Heart left ventricle (tissue), 13 donors: ENCODE results near the gene KIF11.

Experiments used
- POLR2A ChIP-seq, 2 donors: fragments of 450-650 bp; IDR thresholded peaks; one replicate each; pipeline ENCODE4 v1.6.1; 2017; ENCODE audit warnings: antibody characterized with exemption in 2 of 2, mild to moderate bottlenecking in 2 of 2, moderate library complexity in 2 of 2
- TF ChIP-seq, protein P1 (sequence below), 12 donors: fragments of 200-600 bp; sonication (generic) in 4 of 12; IDR thresholded peaks; one replicate each; pipeline versions ENCODE4 v1.5.0 to v1.8.0; 2018 to 2022; ENCODE audit warnings: antibody characterized with exemption in 12 of 12, mild to moderate bottlenecking in 5 of 12
- donor health status: ischemic (EF 13 %, LVEDD 7.1; RV severe dilation, severe dysfunction).
- donor health status: DM: no; HTN: yes; CAD: no.
- donor health status: DM: no; HTN: no; CAD: no.
- donor health status: ischemic (EF 25% LVEDD 6.9; RV normal size, moderate dysfunction).
- donor health status: ischemic (EF 25% LVEDD 5.7; RV mildly dilated, moderate dysfunction).
- donor health status: ischemic (EF 35%, LVEDD 5.7; RV mildly dilated, moderate dysfunction).
- donor health status: nonischemic (EF 11% LVEDD 7.7; RV severe dilation, severe dysfunction).
- donor health status: DM: yes; HTN: yes; CAD: no.
- donor health status: PGD.
- donor health status: ischemic (EF 29% LVEDD 5.4; RV normal size, mild dysfunction).
- donor health status: nonischemic (EF 23%, LVEDD 6.1; RV moderate dilation, normal function).

DNA sequence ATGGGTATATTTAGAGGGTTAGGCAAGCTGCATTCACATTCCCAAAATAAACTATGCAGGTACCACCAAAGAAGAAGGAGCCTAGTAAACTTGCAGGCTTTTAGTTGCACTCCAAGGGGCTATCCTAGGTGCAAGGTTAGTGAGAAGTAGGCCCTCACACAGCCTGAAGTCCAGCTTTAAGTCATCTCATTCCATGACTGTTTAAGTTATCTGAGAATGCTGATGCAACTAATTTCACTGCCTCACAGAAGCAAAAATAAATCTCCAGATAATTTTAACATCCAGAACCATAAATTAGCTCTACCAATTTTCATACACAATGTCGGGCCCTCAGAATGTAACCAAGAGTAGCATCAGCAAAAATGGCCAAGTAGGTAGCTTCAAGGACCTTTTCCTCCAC lies 62.5 kb downstream of the KIF11 start:
- TF ChIP-seq, protein P1, sequence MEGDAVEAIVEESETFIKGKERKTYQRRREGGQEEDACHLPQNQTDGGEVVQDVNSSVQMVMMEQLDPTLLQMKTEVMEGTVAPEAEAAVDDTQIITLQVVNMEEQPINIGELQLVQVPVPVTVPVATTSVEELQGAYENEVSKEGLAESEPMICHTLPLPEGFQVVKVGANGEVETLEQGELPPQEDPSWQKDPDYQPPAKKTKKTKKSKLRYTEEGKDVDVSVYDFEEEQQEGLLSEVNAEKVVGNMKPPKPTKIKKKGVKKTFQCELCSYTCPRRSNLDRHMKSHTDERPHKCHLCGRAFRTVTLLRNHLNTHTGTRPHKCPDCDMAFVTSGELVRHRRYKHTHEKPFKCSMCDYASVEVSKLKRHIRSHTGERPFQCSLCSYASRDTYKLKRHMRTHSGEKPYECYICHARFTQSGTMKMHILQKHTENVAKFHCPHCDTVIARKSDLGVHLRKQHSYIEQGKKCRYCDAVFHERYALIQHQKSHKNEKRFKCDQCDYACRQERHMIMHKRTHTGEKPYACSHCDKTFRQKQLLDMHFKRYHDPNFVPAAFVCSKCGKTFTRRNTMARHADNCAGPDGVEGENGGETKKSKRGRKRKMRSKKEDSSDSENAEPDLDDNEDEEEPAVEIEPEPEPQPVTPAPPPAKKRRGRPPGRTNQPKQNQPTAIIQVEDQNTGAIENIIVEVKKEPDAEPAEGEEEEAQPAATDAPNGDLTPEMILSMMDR (IDR thresholded peaks at IDR 0.05) = no peak
- no peak for TF ChIP-seq POLR2A (IDR thresholded peaks at IDR 0.05)
